HepG2 (cell line): Measurements from ENCODE around the gene ACSF3. TPM values are rescaled to one million over a fixed set of nuclear protein-coding genes. Genes with fewer than 3 reads are reported as not detected.

Source experiments
- AGO2 ChIP-seq: fragments of 200-400 bp; formaldehyde crosslinking; optimal IDR thresholded peaks from 2 replicates; pipeline ENCODE3; 2017; ENCODE audit warnings: mild to moderate bottlenecking, low read depth, low read length, moderate library complexity
- ARID2 ChIP-seq: sonication (generic); formaldehyde crosslinking; IDR thresholded peaks from 2 replicates; pipeline ENCODE4 v1.8.1; 2022; ENCODE audit warnings: mild to moderate bottlenecking, missing genetic modification reagents, borderline replicate concordance
- CENPX ChIP-seq: sonication (generic); formaldehyde crosslinking; IDR thresholded peaks from 2 replicates; pipeline ENCODE4 v1.9.0; 2021; ENCODE audit warnings: mild to moderate bottlenecking, missing genetic modification reagents, moderate library complexity
- IRX3 ChIP-seq: sonication (generic); formaldehyde crosslinking; IDR thresholded peaks from 2 replicates; pipeline ENCODE4 v1.8.1; 2023; ENCODE audit warnings: mild to moderate bottlenecking, low read depth, missing genetic modification reagents, borderline replicate concordance
- MAX ChIP-seq: IDR thresholded peaks from 2 replicates; pipeline ENCODE4 v1.6.1; 2012; ENCODE audit warnings: inconsistent platforms
- MTA1 ChIP-seq: sonication (generic); formaldehyde crosslinking; IDR thresholded peaks from 2 replicates; pipeline ENCODE4 v1.4.0; 2020; ENCODE audit warnings: missing genetic modification reagents, mild to moderate bottlenecking, borderline replicate concordance
- MTA3 ChIP-seq: sonication (generic); formaldehyde crosslinking; IDR thresholded peaks from 2 replicates; pipeline ENCODE4 v1.4.0; 2020; ENCODE audit warnings: missing genetic modification reagents
- PAF1 ChIP-seq: IDR thresholded peaks from 2 replicates; pipeline ENCODE4 v1.6.1; 2016; ENCODE audit warnings: missing genetic modification reagents, missing compliant biosample characterization
- PHB2 ChIP-seq: fragments of 450-650 bp; IDR thresholded peaks from 2 replicates; pipeline ENCODE4 v1.6.1; 2018; ENCODE audit not compliant: partially characterized antibody
- PRMT3 ChIP-seq: sonication (generic); formaldehyde crosslinking; IDR thresholded peaks from 2 replicates; pipeline ENCODE4 v1.8.1; 2022; ENCODE audit warnings: low read depth, mild to moderate bottlenecking, moderate library complexity, missing genetic modification reagents, borderline replicate concordance
- SIN3B ChIP-seq: fragments of 150-350 bp; IDR thresholded peaks from 2 replicates; pipeline ENCODE4 v1.6.1; 2014; ENCODE audit warnings: low read length
- SMAD1 ChIP-seq: sonication (generic); formaldehyde crosslinking; IDR thresholded peaks from 2 replicates; pipeline ENCODE4 v1.4.0; 2020; ENCODE audit warnings: missing genetic modification reagents, low read depth, mild to moderate bottlenecking, borderline replicate concordance
- SP4 ChIP-seq: sonication (generic); formaldehyde crosslinking; IDR thresholded peaks from 2 replicates; pipeline ENCODE4 v1.8.1; 2023; ENCODE audit warnings: mild to moderate bottlenecking, missing genetic modification reagents
- TAF15 ChIP-seq: fragments of 200-400 bp; formaldehyde crosslinking; IDR thresholded peaks from one replicate; pipeline ENCODE4 v1.6.1; 2018; ENCODE audit warnings: mild to moderate bottlenecking, low read depth, low read length; ENCODE audit not compliant: poor library complexity, severe bottlenecking
- TRIM24 ChIP-seq: sonication (generic); formaldehyde crosslinking; IDR thresholded peaks from 2 replicates; pipeline ENCODE4 v1.8.0; 2022; ENCODE audit warnings: mild to moderate bottlenecking, missing genetic modification reagents
- TSC22D2 ChIP-seq: sonication (generic); formaldehyde crosslinking; IDR thresholded peaks from 2 replicates; pipeline ENCODE4 v1.5.1; 2020; ENCODE audit warnings: missing genetic modification reagents, mild to moderate bottlenecking, borderline replicate concordance
- ZBTB10 ChIP-seq: sonication (generic); formaldehyde crosslinking; IDR thresholded peaks from 2 replicates; pipeline ENCODE4 v1.4.0; 2020; ENCODE audit warnings: missing genetic modification reagents, borderline replicate concordance
- ZC3H4 ChIP-seq: sonication (generic); formaldehyde crosslinking; IDR thresholded peaks from 2 replicates; pipeline ENCODE4 v1.4.0; 2020; ENCODE audit warnings: missing genetic modification reagents, borderline replicate concordance
- ZMYM3 ChIP-seq: sonication (generic); formaldehyde crosslinking; IDR thresholded peaks from 2 replicates; pipeline ENCODE4 v1.5.1; 2020; ENCODE audit warnings: mild to moderate bottlenecking, missing genetic modification reagents
- ZNF20 ChIP-seq: sonication (generic); formaldehyde crosslinking; IDR thresholded peaks from 2 replicates; pipeline ENCODE4 v1.4.0; 2020; ENCODE audit warnings: mild to moderate bottlenecking, moderate library complexity, missing genetic modification reagents
- ZNF33B ChIP-seq: sonication (generic); formaldehyde crosslinking; IDR thresholded peaks from 2 replicates; pipeline ENCODE4 v1.5.1; 2020; ENCODE audit warnings: mild to moderate bottlenecking, missing genetic modification reagents
- ZNF547 ChIP-seq: sonication (generic); formaldehyde crosslinking; IDR thresholded peaks from 2 replicates; pipeline ENCODE4 v1.5.1; 2020; ENCODE audit warnings: mild to moderate bottlenecking, missing genetic modification reagents
- ZNF562 ChIP-seq: sonication (generic); formaldehyde crosslinking; IDR thresholded peaks from 2 replicates; pipeline ENCODE4 v1.8.0; 2022; ENCODE audit warnings: missing genetic modification reagents, borderline replicate concordance
- ZNF672 ChIP-seq: sonication (generic); formaldehyde crosslinking; IDR thresholded peaks from 2 replicates; pipeline ENCODE4 v1.8.1; 2022; ENCODE audit warnings: missing genetic modification reagents
- ZNF768 ChIP-seq: sonication (generic); formaldehyde crosslinking; IDR thresholded peaks from 2 replicates; pipeline ENCODE4 v1.4.0; 2020; ENCODE audit warnings: missing genetic modification reagents
- ZNF782 ChIP-seq: sonication (generic); formaldehyde crosslinking; IDR thresholded peaks from 2 replicates; pipeline ENCODE4 v1.4.0; 2020; ENCODE audit warnings: missing genetic modification reagents, mild to moderate bottlenecking, borderline replicate concordance
- polyA plus RNA-seq, 8 experiments: library from polyadenylated mRNA; depleted of rRNA in 3 of 8; stranded (reverse) in 7 of 8; unstranded in 1 of 8; fragments of >200 nt; fragmentation: Illumina TruSeq in 4 of 8; extraction: Trizol in 4 of 8; gene quantifications; 2 replicates each; pipeline versions ENCODE4 v1.2.1 to v1.2.3, GENCODE V29; 2011 to 2016; ENCODE audit warnings: low read depth in 4 of 8, missing spikeins in 1 of 8, mixed read lengths in 1 of 8; ENCODE audit not compliant: insufficient read depth in 1 of 8
- total RNA-seq, 5 experiments: library from RNA; depleted of rRNA; stranded (reverse); fragments of >200 nt; fragmentation: Illumina TruSeq; extraction: Trizol; gene quantifications; 2 replicates each; pipeline ENCODE4 v1.2.3, GENCODE V29; 2016; ENCODE audit warnings: low read depth in 1 of 5
- TF ChIP-seq, protein P1 (sequence below): sonication (generic); formaldehyde crosslinking; IDR thresholded peaks from 2 replicates; pipeline ENCODE4 v1.8.0; 2022; ENCODE audit warnings: mild to moderate bottlenecking, missing genetic modification reagents, moderate library complexity
- TF ChIP-seq, protein P2 (sequence below): IDR thresholded peaks from 2 replicates; pipeline ENCODE4 v1.6.1; 2016; ENCODE audit warnings: missing compliant biosample characterization, missing genetic modification reagents, borderline replicate concordance

Gene ACSF3
- total and polyA plus RNA-seq, 2 of the 13 experiments (the other 11 are each of a cell fraction or from before 2014, with no cell fraction given): 14.9 to 30.6 TPM

- TF ChIP-seq ZBTB10 (CRISPR knock-in tag) (no peak), AGO2 (peak; percentile 72), ZC3H4 (no peak), ZNF672 (CRISPR knock-in tag) (no peak), CENPX (CRISPR knock-in tag) (no peak), SP4 (CRISPR knock-in tag) (no peak), ZNF562 (CRISPR knock-in tag) (no peak), PAF1 (CRISPR knock-in tag) (peak; percentile 90; the same call in 1 of the 2 replicates), PHB2 (no peak), TRIM24 (no peak), SIN3B (no peak), ZNF20 (CRISPR knock-in tag) (no peak), ARID2 (CRISPR knock-in tag) (no peak), PRMT3 (CRISPR knock-in tag) (no peak), ZNF768 (CRISPR knock-in tag) (peak; percentile 48; the same call in 1 of the 2 replicates), ZNF782 (no peak), ZMYM3 (no peak), MAX (no peak), MTA3 (CRISPR knock-in tag) (no peak), ZNF547 (CRISPR knock-in tag) (no peak), MTA1 (CRISPR knock-in tag) (no peak; the same call in 1 of the 2 replicates), ZNF33B (no peak), TAF15 (no peak), SMAD1 (no peak), TSC22D2 (no peak), IRX3 (CRISPR knock-in tag) (no peak)
- TF ChIP-seq, protein P1, sequence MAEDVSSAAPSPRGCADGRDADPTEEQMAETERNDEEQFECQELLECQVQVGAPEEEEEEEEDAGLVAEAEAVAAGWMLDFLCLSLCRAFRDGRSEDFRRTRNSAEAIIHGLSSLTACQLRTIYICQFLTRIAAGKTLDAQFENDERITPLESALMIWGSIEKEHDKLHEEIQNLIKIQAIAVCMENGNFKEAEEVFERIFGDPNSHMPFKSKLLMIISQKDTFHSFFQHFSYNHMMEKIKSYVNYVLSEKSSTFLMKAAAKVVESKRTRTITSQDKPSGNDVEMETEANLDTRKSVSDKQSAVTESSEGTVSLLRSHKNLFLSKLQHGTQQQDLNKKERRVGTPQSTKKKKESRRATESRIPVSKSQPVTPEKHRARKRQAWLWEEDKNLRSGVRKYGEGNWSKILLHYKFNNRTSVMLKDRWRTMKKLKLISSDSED (CRISPR knock-in tag): no peak
- TF ChIP-seq, protein P2, sequence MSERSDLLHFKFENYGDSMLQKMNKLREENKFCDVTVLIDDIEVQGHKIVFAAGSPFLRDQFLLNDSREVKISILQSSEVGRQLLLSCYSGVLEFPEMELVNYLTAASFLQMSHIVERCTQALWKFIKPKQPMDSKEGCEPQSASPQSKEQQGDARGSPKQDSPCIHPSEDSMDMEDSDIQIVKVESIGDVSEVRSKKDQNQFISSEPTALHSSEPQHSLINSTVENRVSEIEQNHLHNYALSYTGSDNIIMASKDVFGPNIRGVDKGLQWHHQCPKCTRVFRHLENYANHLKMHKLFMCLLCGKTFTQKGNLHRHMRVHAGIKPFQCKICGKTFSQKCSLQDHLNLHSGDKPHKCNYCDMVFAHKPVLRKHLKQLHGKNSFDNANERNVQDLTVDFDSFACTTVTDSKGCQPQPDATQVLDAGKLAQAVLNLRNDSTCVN (CRISPR knock-in tag): 0 out of 2 replicates have a peak, but pooled peaks have one; percentile 36
These were observed 61.6 kb downstream of the ACSF3 start (continued) for GRCh38 chr16:89155184-89155679.
